Keratinocyte (primary cell): ENCODE results near the gene DSCAML1.

Experiments
- CTCF ChIP-seq, 3 experiments: IDR thresholded peaks in 1 of 3; conservative IDR thresholded peaks in 1 of 3; optimal IDR thresholded peaks in 1 of 3; 2 replicates in 2 of 3; 3 replicates in 1 of 3; pipeline versions ENCODE3 to v1.5.1; 2011; ENCODE audit warnings: low read length in 3 of 3, mild to moderate bottlenecking in 3 of 3, moderate library complexity in 2 of 3, control low read depth in 1 of 3, inconsistent platforms in 1 of 3; ENCODE audit not compliant: insufficient read depth in 2 of 3; ENCODE audit errors: extremely low read depth in 1 of 3
- EZH2 ChIP-seq: IDR thresholded peaks from one replicate; pipeline ENCODE4 v1.6.1; 2012; ENCODE audit warnings: inconsistent platforms, mild to moderate bottlenecking, low read length, moderate library complexity

- TF ChIP-seq CTCF (optimal IDR thresholded peaks at IDR 0.05 in 1 of 3, IDR thresholded peaks at IDR 0.05 in 1 of 3, conservative IDR thresholded peaks at IDR 0.05 in 1 of 3; ENCODE audit: extremely low read depth in 1 of 3, insufficient read depth in 2 of 3, low read length in 3 of 3) (no peak), EZH2 (no peak)
Observed at GRCh38 chr11:117464778-117465177, 332.2 kb downstream of the DSCAML1 start.
